ENCODE data around the gene SNAPC2.
"Not testable (repeated sequence)": the region's sequence is repeated elsewhere in the genome, so short reads cannot be mapped to it uniquely, and the experiment has no call there.

The SNAPC2 gene

GRCh38 chr19:7888145-7888825 lies 31.9 kb upstream of the SNAPC2 start, which contains the start of gene LRRC8E:
Gene LRRC8E, plus strand, starts transcription at chr19:7888510. Its CDS starts 7,094 bp downstream, at chr19:7895604.
- no peak for DNase-seq (ENCODE audit: low read depth)

- no peak for DNase-seq (ENCODE audit: low read depth)
Measured at GRCh38 chr19:7888826-7889217, 31.3 kb upstream of the SNAPC2 start.

DNA sequence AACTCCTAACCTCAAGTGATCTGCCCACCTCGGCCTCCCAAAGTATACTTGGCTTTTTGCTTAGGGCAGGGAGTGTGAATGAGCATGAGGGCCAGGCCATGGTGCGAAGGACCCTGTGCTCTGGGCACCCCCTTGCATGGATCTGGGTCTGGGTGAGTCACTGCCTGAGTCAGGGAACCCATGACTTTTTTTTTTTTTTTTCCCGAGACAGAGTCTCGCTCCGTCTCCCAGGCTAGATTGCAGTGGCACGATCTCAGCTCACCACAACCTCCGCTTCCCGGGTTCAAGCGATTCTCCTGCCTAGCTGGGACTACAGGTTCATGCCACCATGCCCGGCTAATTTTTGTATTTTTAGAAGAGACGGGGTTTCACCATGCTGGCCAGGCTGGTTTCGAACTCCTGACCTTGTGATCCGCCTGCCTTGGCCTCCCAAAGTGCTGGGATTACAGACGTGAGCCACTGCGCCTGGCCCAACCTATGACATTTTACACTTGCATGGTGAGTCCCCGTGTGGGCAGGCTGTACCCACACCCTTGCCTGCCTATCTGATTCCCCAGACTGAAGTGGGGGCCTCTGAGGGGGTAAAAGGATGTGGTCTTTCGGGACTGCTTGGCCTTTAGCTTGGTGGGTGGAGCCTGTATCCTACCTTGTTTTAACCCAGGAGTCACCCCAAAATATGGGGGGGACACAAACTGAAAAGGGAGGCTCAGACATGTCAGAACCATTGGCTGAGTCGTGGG lies 26.6 kb upstream of the SNAPC2 start:
- DNase-seq (ENCODE audit: low read depth): not testable (repeated sequence)

DNA sequence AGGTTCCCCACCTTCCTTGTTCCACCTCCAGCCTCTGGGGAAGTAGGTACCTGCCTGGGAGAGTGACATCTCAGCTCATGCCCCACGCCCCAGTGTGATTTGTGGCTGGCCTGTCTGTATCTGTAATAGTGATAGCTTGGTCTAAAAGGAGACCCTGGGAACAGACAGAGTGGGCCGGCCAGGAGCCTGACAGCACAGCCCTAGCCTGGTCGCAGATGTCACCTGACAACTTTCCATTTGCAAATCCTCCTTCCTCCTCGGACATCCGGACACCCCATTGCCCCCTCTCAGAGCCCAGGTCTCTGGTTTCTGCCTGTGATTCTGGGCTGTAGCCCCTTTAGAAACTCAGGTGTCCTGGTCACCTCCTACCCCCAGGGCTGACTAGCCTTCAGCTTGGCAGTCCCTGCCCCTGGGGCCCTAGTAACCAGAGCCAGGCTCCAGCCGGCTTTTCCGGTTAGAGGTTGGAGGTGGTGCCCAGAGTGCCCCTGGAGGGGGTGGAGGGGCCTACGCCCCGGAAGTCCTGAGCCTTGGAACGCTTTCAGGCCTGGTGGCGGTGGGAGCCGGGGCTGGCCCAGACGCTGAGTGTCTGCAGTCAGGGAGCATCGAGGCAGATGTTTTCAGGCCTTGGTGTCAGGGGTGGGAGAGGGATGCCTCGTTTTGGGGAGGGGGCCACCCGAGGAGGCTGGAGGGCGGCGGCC lies 25.4 kb upstream of the SNAPC2 start:
- no peak for DNase-seq (ENCODE audit: low read depth)

GRCh38 chr19:7895565-7895964 lies 24.6 kb upstream of the SNAPC2 start:
- DNase-seq (ENCODE audit: low read depth): no peak

DNA sequence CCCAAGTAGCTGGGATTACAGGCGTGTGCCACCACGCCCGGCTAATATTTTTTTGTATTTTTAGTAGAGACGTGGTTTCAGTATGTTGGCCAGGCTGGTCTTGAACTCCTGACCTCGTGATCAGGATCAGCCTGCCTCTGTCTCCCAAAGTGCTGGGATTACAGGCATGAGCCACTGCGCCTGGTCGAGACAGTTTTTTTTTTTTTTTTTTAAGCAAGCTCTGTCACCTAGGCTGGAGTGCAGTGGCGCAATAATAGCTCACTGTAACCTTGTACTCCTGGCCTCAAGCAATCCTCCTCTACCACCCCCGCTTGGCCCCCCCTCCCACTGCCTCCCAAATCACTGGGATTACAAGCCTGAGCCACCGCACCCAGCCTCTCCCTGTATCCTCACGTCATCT lies 22.8 kb upstream of the SNAPC2 start:
- no peak for DNase-seq (ENCODE audit: low read depth)

DNA sequence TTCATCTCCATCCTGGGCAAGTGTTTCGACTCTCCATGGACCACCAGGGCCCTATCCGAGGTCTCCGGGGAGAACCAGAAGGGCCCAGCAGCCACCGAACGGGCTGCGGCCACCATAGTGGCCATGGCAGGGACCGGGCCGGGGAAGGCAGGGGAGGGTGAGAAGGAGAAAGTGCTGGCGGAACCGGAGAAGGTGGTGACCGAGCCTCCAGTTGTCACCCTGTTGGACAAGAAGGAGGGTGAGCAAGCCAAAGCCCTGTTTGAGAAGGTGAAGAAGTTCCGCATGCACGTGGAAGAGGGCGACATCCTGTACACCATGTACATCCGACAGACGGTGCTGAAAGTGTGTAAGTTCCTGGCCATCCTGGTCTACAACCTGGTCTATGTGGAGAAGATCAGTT lies 21.2 kb upstream of the SNAPC2 start:
- DNase-seq (ENCODE audit: low read depth): no peak

- no peak for DNase-seq (ENCODE audit: low read depth)
Measured at GRCh38 chr19:7899751-7900378, 20.3 kb upstream of the SNAPC2 start.

DNA sequence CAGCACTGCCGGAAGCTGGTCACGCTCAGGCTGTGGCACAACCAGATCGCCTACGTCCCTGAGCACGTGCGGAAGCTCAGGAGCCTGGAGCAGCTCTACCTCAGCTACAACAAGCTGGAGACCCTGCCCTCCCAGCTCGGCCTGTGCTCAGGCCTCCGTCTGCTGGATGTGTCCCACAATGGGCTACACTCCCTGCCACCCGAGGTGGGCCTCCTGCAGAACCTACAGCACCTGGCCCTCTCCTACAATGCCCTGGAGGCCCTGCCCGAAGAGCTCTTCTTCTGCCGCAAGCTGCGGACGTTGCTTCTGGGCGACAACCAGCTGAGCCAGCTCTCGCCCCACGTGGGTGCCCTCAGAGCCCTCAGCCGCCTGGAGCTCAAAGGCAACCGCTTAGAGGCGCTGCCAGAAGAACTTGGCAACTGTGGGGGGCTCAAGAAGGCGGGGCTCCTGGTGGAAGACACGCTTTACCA lies 19.7 kb upstream of the SNAPC2 start:
- DNase-seq (ENCODE audit: low read depth): no peak

DNA sequence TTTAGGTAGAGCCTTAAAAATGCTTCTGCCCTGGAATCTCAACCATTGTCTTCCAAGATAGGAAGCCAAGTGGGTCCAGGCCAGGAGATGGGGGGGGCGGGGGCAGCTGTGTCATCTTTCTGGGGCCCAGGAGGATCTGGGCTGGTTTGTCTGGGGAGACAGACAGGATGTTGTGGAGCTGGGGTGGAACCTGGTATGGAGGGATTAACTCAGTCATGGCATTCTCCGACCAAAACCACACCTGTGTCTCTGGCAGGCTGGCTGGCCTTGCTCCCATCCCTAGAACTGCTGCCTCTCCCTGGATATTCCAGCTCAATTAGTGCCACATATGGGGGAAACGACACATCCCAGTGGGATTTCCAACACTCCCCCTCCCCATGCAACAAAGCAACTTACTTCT lies 19.2 kb upstream of the SNAPC2 start:
- DNase-seq (ENCODE audit: low read depth): no peak

DNA sequence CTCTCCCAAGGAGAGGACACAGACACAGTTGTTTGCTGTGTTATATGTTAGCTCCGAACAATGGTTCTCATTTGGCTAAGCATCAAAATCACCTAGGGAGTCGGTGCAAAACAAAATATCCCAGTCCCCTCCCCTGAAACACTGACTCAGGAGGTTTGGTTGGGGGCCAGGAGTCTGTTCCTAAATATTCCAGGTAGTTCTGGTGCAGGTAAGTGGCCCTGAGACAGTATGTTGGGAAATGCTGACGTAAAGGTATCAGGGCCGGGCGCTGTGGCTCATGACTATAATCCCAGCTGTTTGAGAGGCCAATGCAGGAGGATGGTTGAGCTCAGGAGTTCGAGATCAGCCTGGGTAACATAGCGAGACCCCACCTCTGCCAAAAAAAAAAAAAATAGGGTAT lies 18.8 kb upstream of the SNAPC2 start:
- DNase-seq (ENCODE audit: low read depth): no peak

DNA sequence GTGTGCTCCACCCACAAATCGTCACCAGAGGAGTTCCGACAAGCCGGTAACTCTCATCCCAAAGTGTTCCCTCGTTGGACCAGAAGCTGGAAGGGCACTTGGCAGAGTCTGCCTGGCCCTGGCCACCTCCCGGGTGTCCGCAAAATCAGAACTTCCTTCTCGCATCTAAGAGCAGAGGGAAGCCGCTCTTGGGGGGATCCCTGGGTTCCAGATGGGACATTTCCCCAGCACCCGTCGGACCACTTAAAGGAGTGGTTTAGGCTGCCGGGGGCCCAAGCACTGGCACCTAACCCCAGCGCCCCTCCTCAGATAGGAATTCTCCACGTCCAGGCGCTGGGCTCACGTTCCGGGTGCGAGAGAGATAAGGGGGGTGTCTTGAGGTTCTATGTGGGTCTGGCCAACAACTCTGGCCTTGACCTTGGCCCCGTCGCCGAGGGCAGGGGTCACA lies 17.3 kb upstream of the SNAPC2 start:
- no peak for DNase-seq (ENCODE audit: low read depth)

DNA sequence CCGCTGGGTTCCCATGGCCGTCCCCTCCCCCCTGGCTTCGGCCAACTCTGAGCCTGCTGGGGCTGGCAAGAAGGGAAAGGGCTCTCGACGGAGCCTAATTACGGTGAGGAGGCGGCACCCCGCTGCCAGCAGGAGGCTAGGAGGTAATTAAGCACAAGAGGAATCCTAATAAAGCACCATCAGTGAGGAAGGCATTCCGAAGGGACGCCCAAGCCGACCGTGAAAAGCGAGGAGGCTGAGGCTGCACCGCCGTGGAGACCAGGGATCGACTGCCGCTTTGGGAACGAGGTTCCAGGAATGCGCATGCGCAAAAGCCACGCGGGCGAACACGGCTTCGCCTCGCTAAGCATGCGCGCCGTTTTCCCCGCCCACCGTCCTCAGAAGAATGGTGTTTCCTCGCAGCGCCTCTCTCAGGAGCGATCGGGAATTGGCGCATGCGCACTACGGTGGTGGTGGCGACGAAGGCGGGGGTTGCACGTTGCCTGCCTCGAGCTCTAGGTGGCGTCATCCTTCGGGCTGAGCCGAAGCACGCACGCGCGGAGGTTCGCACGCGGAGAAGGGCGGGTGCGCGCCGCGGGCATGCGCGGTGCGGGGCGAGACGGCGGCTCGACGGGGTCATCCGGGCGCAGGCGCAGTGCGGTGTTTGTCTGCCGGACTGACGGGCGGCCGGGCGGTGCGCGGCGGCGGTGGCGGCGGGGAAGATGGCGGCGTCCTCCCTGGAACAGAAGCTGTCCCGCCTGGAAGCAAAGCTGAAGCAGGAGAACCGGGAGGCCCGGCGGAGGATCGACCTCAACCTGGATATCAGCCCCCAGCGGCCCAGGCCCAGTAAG lies 16.7 kb upstream of the SNAPC2 start, which contains the start of gene MAP2K7:
Gene MAP2K7, plus strand, starts transcription at position 634 of the 830 bp plus-strand sequence. Its CDS starts 68 bp downstream, at position 702.
- DNase-seq (ENCODE audit: low read depth): peak; percentile 100

GRCh38 chr19:7904074-7905020 lies 15.8 kb upstream of the SNAPC2 start:
- DNase-seq (ENCODE audit: low read depth): peak; percentile 46

DNA sequence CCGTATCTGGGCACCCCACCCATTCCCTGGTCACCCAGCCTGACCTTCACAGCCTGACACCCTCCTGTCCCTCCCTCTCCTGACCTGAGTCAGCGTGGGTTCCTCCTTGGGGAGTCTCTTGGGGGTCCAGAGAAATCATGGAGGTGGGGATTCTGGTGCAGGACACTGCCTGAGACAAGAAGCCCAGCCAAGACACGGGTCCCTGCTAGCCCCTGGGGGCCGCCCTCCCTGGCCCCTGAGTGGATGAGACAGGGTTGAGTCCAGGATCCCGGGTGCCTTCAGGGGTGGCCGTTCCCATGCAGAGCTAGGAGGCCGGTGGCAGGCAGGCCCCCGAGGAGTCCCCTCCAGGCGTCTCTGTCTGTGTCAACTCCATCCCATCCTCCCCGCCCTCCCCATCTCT lies 14.9 kb upstream of the SNAPC2 start:
- DNase-seq (ENCODE audit: low read depth): no peak

DNA sequence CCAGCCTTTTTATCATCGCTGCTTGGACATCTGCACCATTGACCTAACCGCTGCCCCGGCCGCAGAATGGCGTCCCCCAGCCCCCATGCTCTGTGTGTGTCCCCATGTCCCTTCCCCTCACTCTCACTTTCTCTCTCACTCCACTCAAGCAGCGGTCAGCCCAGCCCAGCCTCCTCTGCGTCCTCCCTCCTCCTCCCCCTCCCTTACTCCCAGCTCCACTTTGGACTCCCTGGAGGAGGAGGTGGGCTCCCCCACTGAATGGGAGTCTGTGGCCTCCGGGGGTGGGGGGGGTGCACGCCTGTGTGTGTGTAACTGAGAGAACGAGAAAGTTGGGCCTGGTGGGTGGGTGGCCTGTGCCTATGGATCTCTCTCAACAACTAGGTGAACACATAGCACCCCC lies 14.3 kb upstream of the SNAPC2 start:
- DNase-seq (ENCODE audit: low read depth): no peak

DNA sequence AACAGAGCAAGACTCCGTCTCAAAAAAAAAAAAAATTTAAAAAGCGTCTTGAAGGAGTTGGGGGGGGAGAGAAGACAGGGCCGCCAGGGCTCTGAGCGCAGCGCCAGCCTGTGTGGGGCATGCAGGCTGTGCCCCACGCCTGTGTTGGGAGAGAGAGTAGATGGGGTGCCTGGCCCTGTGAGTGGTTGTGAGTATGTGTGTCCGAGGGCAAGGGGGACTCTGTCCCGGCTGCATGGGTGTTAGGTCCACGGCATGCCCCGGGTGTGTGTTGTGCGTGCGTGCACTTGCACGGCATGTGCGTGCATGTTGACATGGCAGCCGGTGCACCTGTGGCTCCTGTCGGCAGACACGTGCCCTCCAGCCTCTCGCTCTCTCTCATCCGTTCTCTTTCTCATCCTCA lies 13.0 kb upstream of the SNAPC2 start:
- DNase-seq (ENCODE audit: low read depth): no peak

DNA sequence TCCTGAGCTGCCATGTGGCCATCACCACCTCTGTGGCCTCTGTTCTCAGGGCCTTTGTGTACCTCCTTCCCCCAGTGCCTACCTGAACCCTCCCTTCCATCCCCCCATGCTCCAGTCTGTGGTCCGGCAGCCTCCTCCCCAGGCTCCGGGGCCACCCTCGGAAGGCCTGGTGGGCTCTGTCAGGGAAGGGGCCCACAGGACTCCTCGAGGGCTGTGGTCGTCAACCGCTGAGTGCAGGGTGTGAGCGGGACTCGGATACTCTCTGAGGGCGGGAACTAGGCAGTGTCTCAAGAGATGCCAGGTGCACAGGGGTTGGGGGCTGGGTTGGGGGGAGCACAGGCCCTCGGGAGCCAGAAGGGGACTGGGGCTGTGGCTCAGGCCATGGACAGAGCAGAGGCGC lies 12.6 kb upstream of the SNAPC2 start:
- no peak for DNase-seq (ENCODE audit: low read depth)

DNA sequence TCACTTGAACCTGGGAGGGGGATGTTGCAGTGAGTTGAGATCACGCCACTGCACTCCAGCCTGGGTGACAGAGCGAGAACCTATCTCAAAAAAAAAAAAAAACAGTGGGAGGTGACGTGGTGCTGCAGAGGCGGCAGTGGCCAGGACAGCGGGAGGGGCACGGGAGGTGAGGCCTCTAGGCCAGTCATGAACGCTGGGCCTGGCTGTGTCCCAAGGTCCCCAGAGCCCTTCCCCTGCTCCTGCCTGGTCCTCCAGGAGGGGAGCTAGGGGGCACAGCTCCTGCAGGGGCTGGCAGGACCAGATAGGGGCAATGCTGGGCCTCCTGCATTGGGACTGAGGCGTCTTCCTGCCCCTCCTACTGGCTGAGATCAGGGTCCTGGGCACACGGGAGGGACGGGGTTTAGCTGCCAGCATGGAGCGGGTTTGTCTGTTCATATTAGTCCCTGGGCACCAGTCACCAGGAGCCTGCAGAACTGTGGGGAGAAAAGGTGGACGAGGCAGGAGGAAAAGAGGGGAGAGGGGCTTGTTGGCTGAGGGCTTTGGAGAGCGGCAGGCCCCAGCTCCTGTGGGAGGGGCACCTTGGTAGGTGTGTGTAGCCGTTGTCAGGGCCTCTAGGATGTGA lies 11.9 kb upstream of the SNAPC2 start:
- DNase-seq (ENCODE audit: low read depth): no peak
